Right lung (tissue), 5 donors: ENCODE measurements around the gene PLXNB2. TPM values are rescaled to one million over a fixed set of nuclear protein-coding genes. Genes with fewer than 3 reads are reported as not detected.
A peak's percentile ranks its signal among the peaks of the same experiment; 100 is the strongest.
"Not testable (repeated sequence)": the region's sequence is repeated elsewhere in the genome, so short reads cannot be mapped to it uniquely, and the experiment has no call there.

Experiments
- DNase-seq, 2 donors: peaks; one replicate each; pipeline ENCODE4 v3.0.0-alpha.2; 2013
- polyA plus RNA-seq, 5 donors: library from polyadenylated mRNA; unstranded; fragments of 120-200 nt; gene quantifications; one replicate each; pipeline versions ENCODE4 v1.2.1 to v1.2.3, GENCODE V29; 2013; ENCODE audit warnings: inconsistent platforms in 1 of 5, low replicate concordance in 1 of 5; ENCODE audit not compliant: insufficient read length in 5 of 5, insufficient read depth in 1 of 5

PLXNB2 gene
- polyA plus RNA-seq, 5 donors, result 96.7 to 147 (median 137) TPM

GRCh38 chr22:50329236-50329635 lies 21.8 kb upstream of the PLXNB2 start:
- DNase-seq, result no peak

DNA sequence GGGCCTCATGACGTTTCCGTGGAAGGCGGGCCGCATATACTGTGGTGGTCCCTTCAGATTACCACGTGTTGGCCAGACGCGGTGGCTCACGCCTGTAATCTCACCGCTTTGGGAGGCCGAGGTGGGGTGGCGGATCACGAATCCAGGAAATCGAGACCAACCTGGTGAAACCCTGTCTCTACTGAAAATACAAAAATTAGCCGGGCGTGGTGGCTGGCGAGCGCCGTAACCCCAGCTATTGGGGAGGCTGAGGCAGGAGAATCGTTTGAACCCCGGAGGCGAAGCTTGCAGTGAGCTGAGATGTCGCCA lies 20.2 kb upstream of the PLXNB2 start:
- DNase-seq, result no peak

DNA sequence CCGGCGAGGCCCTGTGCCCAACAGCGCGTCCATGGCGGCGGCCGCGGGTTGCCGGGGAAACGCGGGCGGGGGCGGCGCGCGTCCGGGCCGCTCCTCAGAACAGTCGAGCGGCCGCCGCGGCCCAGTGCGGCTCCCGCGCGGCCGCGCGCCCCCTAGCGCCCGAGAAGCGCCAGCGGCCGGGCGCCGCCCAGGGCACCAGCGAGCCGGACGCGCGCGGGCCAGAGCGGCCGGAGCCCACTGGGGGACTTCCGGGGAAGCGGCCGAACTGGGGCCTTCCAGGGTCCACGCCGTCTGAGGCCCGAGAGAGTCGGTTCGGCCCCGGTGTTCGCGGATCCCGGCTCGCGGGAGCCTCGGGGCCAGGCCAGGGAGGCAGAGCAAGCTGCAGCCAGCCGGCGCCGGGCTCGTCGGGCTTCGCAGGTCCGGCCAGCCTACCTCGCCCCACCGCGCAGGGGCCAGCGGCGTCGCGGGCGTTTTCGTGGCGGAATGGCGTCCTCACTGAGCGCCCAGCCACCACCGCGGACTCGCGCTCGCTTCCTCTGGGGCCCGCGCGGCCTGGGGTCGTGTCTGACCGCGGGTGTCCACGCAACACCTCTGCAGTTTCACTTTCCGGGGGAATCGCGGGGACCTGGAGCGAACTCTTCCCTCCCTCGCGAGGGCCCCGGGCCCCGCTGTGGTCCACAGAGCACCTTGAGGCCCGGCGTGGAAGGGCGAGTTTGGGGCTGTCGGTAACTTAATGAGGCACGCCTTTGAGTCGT lies 19.7 kb upstream of the PLXNB2 start, which contains the start of gene DENND6B:
DENND6B (minus strand) TSS at position 57 of the 755 bp plus-strand sequence; CDS start at position 33, 24 bp downstream.
- DNase-seq, result peak; percentile 85 to 86

- DNase-seq, result no peak
These were observed 18.9 kb upstream of the PLXNB2 start for GRCh38 chr22:50326225-50326955.

- DNase-seq, result no peak
These were observed 18.2 kb upstream of the PLXNB2 start for GRCh38 chr22:50325444-50326224.

- no peak for DNase-seq
These were observed 16.5 kb upstream of the PLXNB2 start for GRCh38 chr22:50323900-50324299.

- not testable (repeated sequence) for DNase-seq
These were observed 15.1 kb upstream of the PLXNB2 start for GRCh38 chr22:50322382-50323104.

GRCh38 chr22:50320671-50321325 lies 13.4 kb upstream of the PLXNB2 start:
- DNase-seq, result no peak

GRCh38 chr22:50320116-50320515 lies 12.7 kb upstream of the PLXNB2 start:
- no peak for DNase-seq

GRCh38 chr22:50319503-50319951 lies 12.1 kb upstream of the PLXNB2 start:
- no peak for DNase-seq

GRCh38 chr22:50318698-50319411 lies 11.4 kb upstream of the PLXNB2 start:
- no peak for DNase-seq

DNA sequence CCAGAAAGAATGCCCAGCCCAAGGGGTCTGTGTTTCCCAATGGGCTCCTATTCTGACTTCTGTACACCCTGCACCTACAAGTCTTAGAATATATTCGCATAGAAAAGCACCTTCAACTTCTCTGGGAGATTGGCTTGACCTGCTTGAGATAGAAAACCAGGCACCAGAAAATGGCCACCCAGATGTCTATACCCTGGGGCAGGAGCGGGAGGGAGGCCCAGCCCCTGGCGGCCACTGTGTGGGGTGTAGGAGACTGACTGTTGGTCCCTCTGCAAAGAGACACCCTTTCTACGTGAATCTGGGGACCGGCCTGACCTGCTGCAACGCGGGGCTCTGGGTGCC lies 10.9 kb upstream of the PLXNB2 start:
- no peak for DNase-seq

DNA sequence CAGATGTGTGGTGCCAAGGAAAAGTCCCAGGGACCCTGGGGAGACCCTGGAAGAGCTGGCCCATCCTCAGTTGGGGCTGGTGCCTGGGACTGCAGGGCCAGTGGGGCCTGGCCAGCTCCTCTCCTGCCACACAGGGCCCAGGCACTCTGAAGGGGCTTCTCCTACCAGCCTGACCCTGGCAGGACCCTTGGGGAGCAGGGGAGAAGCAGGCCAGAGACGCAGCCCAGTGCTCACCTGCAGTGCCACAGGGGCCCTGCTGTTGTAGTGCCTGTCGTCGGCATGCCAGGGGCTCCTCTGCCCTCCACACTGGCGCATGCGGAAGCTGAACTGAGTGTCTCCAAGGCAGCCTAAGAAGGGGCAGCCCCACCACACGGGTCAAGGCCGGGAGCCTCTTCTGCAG lies 10.2 kb upstream of the PLXNB2 start:
- no peak for DNase-seq

DNA sequence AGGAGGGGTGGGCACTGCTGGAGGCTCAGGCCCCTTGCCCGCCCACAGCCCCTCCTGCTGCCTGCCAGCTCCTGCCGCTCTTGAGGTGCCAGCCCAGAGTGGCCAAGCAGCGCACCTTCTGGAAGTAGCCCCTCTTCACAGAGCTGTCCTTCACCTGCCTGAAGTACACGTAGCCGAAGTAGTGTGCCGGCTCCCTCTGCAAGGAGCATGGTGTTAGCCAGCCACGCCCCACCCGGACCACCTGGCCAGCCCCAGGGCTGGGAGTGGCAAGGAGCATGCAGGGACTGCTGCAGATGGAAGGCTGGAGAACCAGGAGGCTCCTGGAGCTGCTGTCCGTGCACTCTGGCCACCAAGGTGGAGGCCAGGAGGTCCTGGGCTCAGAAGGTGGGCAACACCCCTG lies 9.7 kb upstream of the PLXNB2 start:
- no peak for DNase-seq

DNA sequence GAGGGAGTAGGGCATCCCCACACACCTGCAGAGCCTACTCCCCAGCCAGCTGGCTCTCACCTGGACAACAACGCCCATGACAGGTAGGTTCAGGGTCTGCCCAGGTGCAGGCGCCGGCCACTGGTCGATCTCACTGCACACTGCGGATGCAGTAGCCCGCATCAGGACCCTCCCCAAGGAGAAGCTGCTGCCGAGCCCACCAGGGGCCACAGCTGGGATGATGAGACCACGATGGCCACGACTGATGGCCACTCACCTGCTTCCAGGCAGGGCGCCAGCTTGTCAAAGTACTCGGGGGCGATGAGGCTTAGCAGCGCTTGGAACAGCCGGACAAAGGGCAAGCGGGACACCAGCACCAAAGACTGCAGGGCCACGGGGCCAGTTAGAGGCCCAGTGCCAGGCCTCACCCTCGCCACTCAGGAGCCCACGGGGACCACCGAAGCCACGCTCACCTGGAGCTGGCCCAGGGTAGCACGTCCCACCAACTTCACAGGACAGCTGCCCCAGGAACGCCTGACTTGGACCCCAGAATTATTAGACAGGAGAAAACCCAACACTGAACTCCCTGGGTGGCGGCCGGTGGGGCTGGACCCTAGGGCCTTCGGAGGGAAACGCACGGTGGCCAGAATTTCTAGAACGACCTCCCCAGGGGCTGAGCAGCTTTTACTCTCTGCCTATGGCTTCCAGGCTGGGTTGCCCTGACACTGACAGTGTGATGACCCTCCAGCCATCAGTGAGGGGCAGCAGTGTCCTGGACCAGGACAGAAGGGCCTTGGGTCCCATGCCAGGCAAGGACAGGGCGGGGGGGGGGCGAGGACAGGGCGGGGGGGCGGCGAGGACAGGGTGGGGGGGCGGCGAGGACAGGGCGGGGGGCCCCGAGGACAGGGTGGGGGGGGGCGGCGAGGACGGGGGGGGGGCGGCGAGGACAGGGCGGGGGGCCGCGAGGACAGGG lies 8.9 kb upstream of the PLXNB2 start:
- no peak for DNase-seq

DNA sequence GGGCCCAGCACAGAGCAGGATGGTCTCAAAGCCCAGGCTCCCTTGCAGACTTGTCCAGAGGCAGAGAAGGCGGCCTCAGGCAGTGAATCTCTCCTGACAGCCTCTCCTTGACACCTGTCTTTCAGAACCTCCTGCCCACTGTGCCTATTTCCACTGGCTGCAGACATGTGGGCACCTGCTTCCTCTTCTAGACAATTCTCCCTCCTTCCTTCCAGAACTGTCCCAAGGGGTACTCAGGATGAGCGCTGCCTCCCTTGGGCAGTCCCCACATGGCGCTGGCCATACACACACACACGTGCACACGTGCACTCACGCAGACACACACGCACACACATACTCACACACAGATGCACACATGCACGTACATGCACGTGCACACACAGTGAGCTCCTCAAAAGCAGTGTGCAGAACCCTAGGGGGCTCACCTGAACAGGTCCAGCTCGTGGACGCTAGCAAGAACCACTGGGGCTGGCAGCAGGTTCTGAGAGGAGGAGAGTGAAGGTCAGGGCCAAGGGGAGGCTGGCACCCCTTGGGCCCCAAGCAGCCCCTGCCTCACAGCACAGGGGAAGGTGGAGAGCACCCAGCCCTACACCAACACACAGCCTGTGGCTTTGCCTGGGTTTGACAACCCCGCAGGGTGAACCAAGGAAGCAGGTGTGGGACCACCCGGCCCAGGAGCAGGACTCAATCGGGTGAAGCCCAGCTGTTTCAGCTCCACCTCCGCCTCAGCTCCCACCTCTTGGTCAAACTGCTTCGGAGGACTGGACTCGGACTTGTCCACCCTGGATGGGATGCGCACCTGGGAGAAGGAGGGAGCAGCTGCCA lies 8.1 kb upstream of the PLXNB2 start:
- no peak for DNase-seq

GRCh38 chr22:50314455-50315288 lies 7.2 kb upstream of the PLXNB2 start:
- DNase-seq, result no peak

- DNase-seq, result no peak
These were observed 6.6 kb upstream of the PLXNB2 start for GRCh38 chr22:50314081-50314454.
